ENCODE measurements around the gene GTF2IRD1.

GTF2IRD1 gene

GRCh38 chr7:74584160-74584954 lies 130.7 kb downstream of the GTF2IRD1 start:
- DNase-seq (ENCODE audit: low read depth in 1 of 2, low spot score in 1 of 2) = no peak

DNA sequence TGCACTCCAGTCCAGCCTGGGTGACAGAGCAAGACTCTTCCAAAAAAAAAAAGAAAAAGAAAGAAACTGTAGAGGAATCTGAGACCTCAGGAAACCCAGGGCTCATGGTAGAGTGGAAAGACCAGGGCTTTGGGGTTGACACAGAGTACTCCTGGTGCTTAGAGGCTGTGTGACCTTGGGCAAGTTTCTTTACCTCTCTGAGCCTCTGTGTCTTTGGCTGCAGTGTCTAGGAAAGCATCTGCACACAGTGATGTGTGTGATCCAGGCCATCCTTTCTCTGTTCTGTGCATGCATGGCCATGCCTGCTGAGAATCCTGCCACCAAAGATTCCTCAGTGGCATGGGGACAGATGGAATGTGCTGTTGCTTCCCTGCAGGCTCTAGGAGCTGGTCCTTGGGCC lies 132.1 kb downstream of the GTF2IRD1 start:
- no peak for DNase-seq (ENCODE audit: low read depth in 1 of 2, low spot score in 1 of 2)

GRCh38 chr7:74586258-74587175 lies 132.8 kb downstream of the GTF2IRD1 start:
- no peak for DNase-seq (ENCODE audit: low read depth in 1 of 2, low spot score in 1 of 2)

GRCh38 chr7:74587435-74588126 lies 133.9 kb downstream of the GTF2IRD1 start:
- DNase-seq (ENCODE audit: low read depth in 1 of 2, low spot score in 1 of 2) = no peak

GRCh38 chr7:74590813-74591212 lies 137.1 kb downstream of the GTF2IRD1 start:
- DNase-seq (ENCODE audit: low read depth in 1 of 2, low spot score in 1 of 2) = no peak

GRCh38 chr7:74598558-74598957 lies 144.9 kb downstream of the GTF2IRD1 start:
- no peak for DNase-seq (ENCODE audit: low read depth in 1 of 2, low spot score in 1 of 2)

DNA sequence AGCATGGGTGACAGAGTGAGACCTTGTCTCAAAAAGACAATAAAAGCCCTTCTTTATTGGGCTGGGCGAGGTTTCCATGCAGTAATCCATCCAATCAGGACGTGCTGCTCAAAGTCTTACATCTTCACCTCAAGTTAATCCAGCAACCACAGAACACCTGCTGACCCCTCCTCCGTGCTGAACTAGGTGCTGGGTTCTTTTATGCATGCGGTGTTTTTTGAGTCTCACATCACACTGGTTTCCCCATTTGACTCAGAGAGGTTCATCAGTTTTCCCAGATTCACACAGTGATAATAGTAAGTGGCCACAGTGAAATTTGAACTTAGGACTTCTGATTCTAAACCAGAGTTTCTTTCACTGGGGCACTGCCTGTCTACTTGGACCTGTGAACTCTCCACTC lies 145.5 kb downstream of the GTF2IRD1 start:
- DNase-seq (ENCODE audit: low read depth in 1 of 2, low spot score in 1 of 2) = no peak

- no peak for DNase-seq (ENCODE audit: low read depth in 1 of 2, low spot score in 1 of 2)
These were observed 150.8 kb downstream of the GTF2IRD1 start for GRCh38 chr7:74604326-74605020.

DNA sequence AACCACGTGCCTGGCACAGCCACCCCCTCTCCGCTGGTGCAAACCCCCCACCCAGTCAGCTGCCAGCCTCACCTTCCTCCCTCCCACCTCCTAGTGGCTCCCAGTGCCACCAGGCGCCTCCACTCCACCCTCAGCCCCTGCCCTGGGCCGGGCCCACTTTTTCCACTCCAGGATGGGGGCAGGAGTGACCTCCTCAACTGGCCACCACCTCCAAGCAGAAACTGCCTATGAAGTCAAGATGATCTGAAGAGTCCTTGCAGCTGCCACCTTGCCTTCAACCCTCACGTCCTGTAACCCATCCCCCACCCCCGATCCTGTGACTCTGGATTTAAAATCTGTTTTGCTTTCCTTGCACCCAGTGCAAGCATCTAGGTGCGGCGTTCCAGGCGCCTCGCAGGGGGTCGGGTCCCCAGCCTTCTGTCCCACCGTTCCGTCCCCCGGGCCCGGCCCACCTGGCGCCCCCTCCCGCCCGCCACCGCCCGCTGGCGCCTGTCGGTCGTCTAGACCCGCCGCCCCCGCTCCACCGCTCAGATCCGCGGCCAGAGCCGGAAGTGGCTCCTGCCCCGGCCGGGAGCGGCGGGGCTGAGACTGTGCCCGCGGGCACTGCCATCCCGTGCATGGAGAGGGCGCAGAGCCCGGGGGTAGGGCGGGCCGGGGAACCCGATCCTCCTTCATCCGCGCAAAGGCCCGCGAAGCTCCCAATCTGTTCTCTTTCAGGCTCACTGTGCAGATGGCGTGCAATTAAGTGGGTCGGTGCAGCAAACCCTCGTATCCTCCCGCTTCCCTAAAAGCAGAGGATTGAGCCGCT lies 152.6 kb downstream of the GTF2IRD1 start:
- DNase-seq (ENCODE audit: low read depth in 1 of 2, low spot score in 1 of 2) = peak in 1 of 2 donors; percentile 21

DNA sequence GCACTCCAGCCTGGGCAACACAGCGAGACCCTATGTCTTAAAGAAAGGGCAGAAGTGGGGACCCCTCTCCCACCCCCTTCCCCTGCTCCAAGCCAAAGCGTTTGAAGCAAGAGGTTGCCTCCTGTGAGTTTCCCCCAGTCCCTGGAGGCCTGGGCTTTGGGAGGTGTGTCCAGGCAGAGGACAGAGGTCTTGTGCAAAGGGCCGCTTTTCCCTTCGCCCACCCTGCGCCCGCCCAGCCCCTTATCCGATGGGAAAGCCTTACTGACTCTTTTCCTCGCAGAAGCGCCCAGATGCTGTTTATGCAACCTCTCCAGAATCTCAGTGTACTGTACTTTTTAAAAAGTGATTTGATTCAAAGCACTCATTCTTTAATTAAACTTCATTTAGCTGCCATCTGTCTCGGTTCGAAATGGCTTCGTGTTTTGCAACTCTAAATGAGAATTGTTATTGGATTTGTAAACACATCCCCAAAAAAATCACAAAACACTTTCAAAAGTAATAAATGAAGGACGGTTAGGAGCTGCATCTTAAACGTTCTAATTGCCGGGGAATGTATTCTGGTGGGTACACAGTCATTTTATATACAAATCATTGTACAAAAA lies 153.3 kb downstream of the GTF2IRD1 start:
- no peak for DNase-seq (ENCODE audit: low read depth in 1 of 2, low spot score in 1 of 2)

GRCh38 chr7:74612015-74612829 lies 158.5 kb downstream of the GTF2IRD1 start:
- DNase-seq (ENCODE audit: low read depth in 1 of 2, low spot score in 1 of 2) = no peak

DNA sequence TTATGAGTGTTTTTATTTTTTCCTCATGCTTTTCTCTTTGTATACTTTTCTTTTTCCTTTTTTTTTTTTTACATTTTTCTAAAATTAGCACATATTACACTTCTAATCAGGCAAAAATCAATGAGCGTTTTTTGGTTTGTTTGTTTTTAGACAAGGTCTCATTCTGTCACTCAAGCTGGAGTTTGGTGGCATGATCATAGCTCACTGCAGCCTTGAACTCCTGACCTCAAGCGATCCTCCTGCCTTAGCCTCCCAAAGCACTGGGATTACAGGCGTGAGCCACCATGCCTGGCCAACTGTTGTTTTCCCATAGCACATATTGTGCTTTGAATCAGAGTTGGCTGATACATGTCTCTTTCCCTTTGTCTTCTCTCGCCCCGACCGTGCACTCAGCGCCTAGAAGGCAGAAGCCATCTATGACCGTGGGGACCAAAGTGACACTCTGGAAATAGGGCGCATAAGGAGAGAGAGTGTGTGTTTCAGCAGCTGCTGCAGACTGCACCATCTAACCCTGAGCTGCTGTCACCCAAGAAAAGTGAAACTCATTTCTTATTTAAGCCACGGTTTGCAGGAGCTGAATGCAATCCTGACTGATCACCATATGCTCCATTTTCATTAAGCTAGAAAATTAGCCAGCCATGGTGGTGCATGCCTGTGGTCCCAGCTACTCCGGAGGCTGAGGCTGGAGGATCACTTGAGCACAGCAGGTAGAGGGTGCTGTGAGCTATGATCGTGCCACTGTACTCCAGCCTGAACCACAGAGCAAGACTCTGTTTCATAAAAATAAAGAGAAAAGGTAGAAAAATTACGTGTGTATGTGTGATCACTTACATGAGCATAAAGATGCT lies 162.5 kb downstream of the GTF2IRD1 start:
- DNase-seq (ENCODE audit: low read depth in 1 of 2, low spot score in 1 of 2) = no peak

DNA sequence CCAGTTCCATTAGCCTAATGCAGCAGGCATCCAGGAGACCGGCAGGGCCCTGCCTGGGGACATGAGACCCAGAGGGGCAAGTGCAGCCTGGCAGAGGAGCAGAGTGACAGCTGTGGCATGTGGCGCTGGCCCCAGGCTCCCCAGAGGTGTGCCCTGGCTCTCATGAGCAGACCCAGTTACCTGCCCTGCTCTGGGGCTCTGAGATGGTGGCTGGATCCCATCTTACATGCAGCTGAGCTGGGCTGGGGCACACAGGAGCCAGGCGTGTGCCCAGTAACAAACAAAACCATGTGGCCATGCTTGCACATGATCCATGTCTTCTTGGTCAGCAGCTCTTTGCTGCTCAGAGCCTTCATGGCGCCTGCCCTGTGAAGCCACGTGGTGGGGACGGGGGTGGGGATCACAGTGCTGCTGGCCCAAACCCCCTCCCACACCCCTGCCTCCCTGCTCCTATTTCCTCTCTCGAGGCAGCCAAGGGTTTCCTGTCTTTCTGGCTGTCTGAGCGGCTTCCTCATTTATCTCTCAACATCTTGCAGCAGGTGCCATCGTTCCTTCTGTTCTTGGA lies 163.6 kb downstream of the GTF2IRD1 start:
- peak in 1 of 2 donors; percentile 5 for DNase-seq (ENCODE audit: low read depth in 1 of 2, low spot score in 1 of 2)

DNA sequence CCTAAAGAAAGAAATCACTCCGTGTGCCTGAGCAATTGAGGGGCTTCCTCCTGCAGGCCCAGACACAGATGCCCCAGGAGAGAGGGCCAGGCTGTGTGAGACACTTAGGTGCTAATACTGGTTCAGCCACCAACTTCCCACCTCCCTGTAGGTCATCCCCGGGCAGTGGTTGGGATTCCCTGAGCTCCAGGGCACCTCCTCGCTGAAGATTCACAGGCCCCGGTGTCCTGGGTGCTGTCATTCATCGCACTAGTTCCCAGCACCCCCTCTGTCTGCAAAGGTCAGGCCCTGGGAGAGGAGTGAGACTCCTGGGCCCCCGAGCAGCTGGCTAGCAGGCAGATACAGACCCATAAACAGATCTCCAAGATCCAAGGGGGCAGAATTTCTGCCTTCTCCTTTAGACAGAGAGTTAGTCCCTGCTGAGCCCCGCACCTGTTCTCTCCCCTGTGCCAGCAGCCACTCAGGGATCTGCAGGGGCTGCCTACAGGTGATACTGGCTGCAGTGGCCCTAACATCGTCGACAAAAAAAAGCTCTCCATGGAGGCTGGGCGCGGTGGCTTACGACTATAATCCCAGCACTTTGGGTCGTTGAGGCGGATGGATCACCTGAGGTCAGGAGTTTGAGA lies 165.6 kb downstream of the GTF2IRD1 start:
- DNase-seq (ENCODE audit: low read depth in 1 of 2, low spot score in 1 of 2) = no peak

GRCh38 chr7:74622228-74622749 lies 168.6 kb downstream of the GTF2IRD1 start:
- no peak for DNase-seq (ENCODE audit: low read depth in 1 of 2, low spot score in 1 of 2)

DNA sequence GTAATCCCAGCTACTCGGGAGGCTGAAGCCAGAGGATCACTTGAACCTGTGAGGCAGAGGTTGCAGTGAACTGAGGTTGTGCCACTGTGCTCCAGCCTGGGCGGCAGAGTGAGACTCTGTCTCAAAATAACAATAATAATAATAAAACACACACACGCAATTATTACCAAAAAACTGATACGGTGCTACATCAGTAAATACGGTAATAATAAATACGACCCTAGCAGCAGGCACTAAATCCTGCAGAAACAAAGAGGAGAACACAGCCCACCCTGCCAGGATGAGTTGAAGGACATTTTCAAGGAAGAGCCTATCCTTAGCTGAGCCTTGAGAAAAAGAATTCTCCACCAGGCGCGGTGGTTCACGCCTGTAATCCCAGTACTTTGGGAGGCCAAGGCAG lies 169.4 kb downstream of the GTF2IRD1 start:
- DNase-seq (ENCODE audit: low read depth in 1 of 2, low spot score in 1 of 2) = no peak

GRCh38 chr7:74625446-74625845 lies 171.7 kb downstream of the GTF2IRD1 start:
- no peak for DNase-seq (ENCODE audit: low read depth in 1 of 2, low spot score in 1 of 2)
